Kidney epithelial cell (primary cell): ENCODE results near the gene MED20. TPM values are rescaled to one million over a fixed set of nuclear protein-coding genes. Genes with fewer than 3 reads are reported as not detected.

Experiments
- DNase-seq: peaks from one replicate; pipeline ENCODE4 v3.0.0-alpha.2; 2010; ENCODE audit warnings: low read depth
- H3K27me3 ChIP-seq: 2 replicates; pipeline ENCODE4 v1.6.0; 2011; ENCODE audit warnings: low read length; ENCODE audit not compliant: control insufficient read depth, insufficient read depth
- H3K36me3 ChIP-seq: 2 replicates; pipeline ENCODE4 v1.5.1; 2011; ENCODE audit warnings: low read length; ENCODE audit not compliant: control insufficient read depth, insufficient read depth
- H3K4me3 ChIP-seq: 2 replicates; pipeline ENCODE4 v1.5.1; 2011; ENCODE audit warnings: low read depth, mild to moderate bottlenecking, control low read depth, low read length
- CTCF ChIP-seq: IDR thresholded peaks from 2 replicates; pipeline ENCODE4 v1.5.1; 2011; ENCODE audit warnings: mild to moderate bottlenecking, moderate library complexity, low read length, control low read depth, inconsistent platforms; ENCODE audit not compliant: insufficient read depth, poor library complexity, severe bottlenecking
- total RNA-seq: library from RNA; depleted of rRNA; stranded (reverse); fragments of >200 nt; gene quantifications from 2 replicates; pipeline ENCODE4 v1.2.3, GENCODE V29; 2015

The MED20 gene
- total RNA-seq, 1 donor from 2014 or later, result 21.5 TPM

DNA sequence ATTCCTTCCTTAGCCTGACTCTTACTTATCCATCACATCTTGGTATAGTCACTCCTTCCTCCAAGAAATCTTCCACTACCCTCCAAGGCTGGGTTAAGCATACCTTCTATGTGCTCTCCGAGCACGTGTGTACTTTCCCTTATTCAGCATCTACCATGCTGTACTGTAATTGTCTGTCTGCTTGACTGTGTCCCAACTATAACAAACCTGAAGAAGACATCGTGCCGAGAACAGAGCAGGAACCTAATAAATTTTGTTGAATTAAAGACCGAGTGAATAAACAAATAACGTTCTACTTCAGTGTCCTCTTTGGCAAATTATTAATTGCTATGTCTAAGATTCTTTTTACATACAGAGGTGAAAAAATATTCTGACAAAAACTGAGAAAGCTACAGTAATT lies 61.6 kb downstream of the MED20 start:
- H3K27me3 ChIP-seq, result no peaks in the 10 kb centered on the region
- DNase-seq, result no peak
- H3K4me3 ChIP-seq, result no peak overlapping the region
- H3K36me3 ChIP-seq, result no peaks in the 10 kb centered on the region
- no peak for TF ChIP-seq CTCF

DNA sequence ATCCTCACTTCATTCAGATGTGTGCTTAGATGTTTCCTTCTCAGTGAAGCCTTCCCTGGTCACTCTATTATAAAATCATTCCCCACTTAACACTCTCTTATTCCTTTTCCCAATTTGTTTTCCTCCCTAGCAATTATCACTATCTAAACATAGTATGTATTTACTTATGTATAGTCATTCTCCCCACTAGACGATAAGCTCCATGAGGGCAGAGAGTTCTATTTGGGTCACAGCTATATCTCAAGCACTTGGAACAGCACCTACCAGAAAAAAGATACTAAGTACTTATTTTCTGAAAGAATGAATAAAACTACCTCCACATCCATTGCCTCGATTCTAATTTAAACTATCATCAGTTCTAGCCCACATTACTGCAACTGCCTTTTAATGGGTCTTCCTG lies 62.2 kb downstream of the MED20 start:
- DNase-seq, result no peak
- H3K27me3 ChIP-seq, result no peaks in the 10 kb centered on the region
- H3K36me3 ChIP-seq, result no peaks in the 10 kb centered on the region
- H3K4me3 ChIP-seq, result no peak overlapping the region
- no peak for TF ChIP-seq CTCF

Other genes starting within 250 kb of the MED20 start
- gene TFEB, start 185.5 kb downstream of the MED20 start, total RNA-seq, result 3.8 and 5.1 TPM in 2 replicates
- gene PGC, start 173.7 kb downstream of the MED20 start, total RNA-seq, result not detected in 2 replicates
- 2.1 and 4.0 TPM in 2 replicates for gene FRS3, start 141.2 kb downstream of the MED20 start, total RNA-seq
- not detected in 2 replicates for gene PRICKLE4, start 140.4 kb downstream of the MED20 start, total RNA-seq
- 125 and 143 TPM in 2 replicates for gene TOMM6, start 133.4 kb downstream of the MED20 start, total RNA-seq
- gene USP49, start 25.8 kb downstream of the MED20 start, total RNA-seq, result 1.8 and 2.4 TPM in 2 replicates
- gene BYSL, start 360 bp upstream of the MED20 start, total RNA-seq, result 16.9 and 22.9 TPM in 2 replicates
- gene CCND3, start 20.7 kb upstream of the MED20 start, total RNA-seq, result 23.9 and 29.2 TPM in 2 replicates
- 12.6 and 13.5 TPM in 2 replicates for gene TAF8, start 129.4 kb upstream of the MED20 start, total RNA-seq
- gene C6orf132, start 221.5 kb upstream of the MED20 start, total RNA-seq, result 18.9 and 24.2 TPM in 2 replicates